NCI-H69 (cell line): ENCODE results near the gene PAPPA2.
"Not testable (repeated sequence)": the region's sequence is repeated elsewhere in the genome, so short reads cannot be mapped to it uniquely, and the experiment has no call there.

Experiments used
- DNase-seq: peaks from one replicate; lab custom pipeline; 2025; lab: John Stamatoyannopoulos, UW

PAPPA2 gene

DNA sequence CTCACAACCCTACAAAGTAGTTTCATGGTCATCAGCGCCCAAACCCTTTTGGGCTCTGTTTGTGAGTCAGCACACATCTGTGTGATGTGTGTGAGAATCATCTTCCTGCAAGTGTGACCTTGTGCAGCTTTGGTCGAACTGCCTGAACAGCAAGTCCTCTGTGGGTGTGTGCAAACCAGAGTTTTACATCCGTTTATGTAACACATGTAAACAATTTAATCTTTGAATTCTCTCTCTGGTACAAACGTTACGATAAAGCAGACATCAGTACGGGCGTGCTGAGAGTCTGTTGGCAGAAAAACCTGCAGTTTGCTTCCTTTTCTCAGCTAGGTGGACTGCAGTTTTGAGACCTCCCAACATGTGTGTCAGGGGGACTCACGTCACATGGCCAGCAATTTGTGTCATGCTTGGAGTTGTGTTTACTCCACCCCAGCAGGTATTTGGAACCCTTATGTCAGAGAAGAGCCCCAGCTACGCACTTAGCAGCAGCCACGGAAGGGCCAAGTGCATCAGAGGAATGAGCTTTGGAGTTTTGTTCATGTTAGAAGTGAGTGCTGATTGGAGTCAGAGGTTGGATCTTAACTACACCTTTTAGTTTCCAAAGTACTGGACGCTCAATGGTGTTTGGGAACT, 230.8 kb downstream of the PAPPA2 start:
- no peak for DNase-seq

DNA sequence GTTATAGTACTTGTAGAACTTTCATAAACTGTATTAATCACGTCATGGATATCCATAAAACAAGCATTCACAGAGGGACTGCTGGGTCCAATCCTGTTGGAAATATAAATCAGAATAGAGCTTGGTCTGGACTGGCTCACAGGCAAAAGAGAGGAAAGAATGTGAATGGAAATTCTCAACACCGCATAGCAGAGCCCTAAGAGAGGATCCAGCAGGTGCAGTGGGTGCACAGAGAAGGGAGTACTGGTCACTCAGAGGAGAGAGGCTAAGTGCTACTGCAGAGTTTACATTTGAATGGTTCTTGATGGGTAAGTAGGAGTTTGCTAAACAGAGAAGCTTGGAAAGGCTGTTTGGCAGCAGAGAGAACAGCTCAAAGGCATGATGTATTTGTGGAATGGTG, 231.7 kb downstream of the PAPPA2 start:
- DNase-seq = no peak

DNA sequence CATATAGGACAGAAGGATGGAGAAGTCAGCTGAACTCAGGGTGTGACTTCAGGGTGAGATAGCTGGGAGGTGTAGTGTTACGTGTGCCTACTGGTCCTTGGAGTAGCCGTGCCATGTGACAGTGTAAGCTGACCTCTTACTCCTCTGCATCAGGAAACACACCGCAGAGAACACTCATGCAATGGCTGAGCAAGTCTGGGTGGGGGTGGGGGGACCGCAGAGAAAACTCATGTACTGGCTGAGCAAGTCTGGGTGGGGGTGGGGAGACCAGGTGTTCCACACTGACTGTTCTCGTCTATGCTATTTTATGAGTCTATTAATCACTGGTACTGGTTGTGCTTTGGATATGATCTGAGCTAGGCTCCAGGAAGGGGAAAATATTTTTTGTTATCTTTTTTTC, 233.1 kb downstream of the PAPPA2 start:
- no peak for DNase-seq

DNA sequence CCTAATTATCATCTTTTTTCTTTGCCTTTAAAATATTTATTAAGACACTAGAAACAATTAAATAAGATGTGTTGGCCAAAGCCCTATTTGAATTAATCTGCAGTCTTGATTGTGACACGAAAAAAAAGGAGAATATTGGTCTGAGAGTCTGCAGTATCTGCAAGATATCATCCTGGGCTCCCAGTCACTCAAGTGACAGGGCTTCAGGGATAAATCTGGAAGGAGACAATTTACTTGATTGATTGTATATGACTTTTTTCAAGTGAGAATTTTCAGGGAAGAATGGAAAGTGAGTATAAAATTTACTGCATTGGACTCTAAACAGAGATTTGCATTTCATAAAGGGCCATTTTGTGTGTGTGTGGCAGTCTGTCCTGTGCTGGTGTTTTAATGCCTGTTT, 233.7 kb downstream of the PAPPA2 start:
- no peak for DNase-seq

DNA sequence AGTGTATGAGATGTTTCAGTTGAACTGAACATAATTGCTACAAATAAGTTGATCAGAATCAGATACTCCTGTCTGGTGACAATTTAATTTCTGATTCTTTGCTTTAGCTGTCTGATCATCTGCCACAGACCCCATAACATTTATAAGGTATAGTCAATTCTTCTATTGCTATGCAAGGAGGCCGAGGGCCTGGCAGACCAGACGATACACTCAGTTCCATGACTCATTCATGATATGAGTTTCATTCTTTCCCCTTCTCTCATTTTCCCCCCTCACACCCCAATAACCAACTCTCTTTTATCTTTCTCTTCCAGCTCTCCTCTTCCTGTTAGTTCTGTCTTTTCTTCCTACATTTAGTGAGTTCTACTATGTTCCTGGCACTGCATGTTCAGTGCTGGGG, 236.8 kb downstream of the PAPPA2 start:
- no peak for DNase-seq

DNA sequence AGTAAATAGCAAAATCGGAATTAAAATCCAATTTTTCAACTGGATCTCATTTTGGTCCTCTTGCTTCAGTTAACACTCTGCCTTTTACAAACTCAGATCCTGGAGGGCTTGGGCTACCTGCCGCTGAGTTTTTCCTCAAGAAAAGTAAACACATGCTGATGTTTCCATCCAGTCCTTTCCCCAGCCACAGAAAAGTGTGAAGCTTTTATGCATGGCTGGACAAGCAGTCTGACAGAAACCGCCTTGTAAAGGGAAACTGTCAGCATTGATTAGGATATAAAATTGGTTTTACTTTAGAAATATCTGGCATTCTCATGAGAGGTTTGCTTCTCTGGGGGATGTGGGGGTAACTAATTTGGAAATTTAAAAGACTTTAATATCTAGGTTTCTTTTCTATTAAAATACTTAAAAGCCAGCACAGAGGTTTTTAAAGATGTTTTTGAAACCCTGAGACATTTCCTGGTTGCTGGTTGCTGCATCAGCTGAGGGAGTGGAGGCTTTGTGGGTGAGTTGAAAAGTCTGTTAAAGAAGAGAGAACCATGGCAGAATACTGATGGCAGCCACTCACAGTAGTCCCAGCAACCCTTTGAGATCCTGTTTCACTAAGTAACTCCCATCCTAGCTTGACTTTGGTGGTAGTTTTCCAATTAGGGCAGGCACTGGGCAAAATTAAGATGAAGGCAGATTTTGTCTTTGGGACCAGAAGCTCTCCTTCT, 238.3 kb downstream of the PAPPA2 start:
- DNase-seq = no peak

DNA sequence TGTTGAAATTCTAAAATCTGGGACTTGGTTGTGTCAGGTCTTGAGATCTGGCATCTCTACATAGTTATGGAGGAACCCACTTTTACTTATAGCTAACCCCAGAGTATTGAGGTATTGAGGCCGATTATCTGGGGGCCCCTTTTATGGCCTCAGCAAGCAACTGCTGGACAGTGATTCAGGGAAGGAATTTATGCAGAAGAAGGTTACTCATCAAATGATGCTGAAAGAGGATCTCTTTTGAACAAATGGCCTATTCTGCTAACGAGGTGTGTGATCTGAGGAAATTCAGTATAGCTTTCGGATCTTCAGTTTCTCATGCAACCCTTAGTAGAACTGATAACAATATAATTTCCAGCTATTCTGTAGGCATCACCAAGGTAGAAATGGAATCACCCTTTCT, 239.9 kb downstream of the PAPPA2 start:
- DNase-seq = no peak

DNA sequence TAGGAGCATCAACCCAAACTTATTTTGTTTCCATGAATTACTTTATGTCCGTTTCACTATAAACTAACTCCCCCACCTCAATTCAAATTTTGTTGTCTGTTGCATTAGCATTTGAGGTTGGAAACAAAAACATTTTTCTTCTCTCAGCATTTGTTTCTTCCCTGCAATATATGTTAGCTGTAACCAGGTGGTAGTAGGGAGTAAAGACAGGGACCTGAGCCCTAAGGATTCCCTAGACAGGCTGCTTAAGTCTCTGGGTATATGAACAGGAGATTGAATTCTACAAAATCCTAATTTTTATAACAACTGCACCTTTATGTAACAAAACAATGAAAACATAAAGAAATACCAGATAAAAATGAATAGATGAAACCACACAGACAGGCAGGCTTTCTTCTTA, 242.6 kb downstream of the PAPPA2 start:
- no peak for DNase-seq

DNA sequence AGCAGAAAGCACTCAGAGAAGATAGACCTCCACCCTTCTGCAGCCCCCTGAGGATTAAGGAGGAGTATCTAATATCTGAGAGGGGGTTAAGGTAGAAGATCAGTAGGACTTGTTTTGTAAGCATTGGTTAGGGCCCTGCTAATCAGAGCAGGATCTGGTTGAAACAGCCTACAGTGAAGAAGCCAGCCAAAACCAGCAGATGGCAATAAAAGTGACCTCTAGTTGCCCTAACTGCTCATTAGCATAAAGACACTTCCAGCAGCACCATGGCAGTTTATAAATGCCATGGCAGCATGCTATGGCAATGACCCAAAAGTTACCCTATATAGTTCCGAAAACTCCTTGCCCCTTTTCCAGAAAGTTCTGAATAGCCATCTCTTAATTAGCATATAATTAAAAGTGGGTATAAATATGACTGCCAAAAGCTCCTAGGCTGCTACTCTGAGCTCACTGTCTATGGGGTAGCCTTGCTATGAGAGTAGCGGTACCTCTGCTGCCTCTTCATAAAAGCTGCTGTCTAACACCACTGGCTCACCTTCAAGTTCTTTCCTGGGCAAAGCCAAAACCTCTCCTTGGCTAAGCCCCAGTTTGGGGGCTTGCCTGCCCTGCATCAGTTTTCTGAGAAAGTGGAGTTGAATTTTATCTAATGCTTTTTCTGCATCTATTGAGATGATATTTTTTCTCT, 254.2 kb downstream of the PAPPA2 start:
- no peak for DNase-seq

DNA sequence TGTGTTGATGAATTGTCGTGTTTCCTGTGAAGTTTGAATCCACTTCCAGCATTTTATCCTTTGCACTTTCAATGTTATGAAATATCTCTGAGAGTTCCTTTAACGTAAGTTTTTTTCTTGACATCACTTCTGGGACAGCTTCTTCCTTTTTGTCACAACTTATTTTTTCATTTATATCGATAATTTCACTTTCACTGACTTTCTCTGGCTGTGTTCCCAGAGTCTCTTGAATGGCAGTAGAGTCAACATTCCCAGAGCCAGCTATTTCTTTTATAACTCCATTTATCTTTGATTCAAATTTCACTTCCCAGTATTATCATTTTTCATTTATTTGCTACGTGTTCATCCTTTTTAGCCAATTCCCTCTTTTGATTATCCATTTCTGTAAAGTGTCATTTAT, 256.5 kb downstream of the PAPPA2 start:
- DNase-seq = no peak

DNA sequence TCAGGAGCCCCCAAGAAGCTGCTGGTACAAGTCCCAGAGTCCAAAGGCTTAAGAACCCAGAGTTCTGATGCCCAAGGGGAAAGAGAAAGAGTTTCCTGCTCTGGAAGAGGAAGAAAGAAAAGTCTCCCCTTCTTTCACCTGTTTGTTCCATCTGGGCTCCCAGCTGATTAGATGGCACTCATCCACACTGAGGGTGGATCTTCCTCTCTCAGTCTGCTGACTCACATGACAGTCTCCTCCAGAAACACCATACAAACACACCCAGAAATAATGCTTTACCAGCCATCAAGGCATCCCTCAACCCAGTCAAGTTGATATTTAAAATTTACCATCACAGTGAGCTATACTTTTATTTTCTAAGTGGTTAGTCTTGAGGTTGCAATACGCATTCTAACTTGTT, 257.9 kb downstream of the PAPPA2 start:
- no peak for DNase-seq

DNA sequence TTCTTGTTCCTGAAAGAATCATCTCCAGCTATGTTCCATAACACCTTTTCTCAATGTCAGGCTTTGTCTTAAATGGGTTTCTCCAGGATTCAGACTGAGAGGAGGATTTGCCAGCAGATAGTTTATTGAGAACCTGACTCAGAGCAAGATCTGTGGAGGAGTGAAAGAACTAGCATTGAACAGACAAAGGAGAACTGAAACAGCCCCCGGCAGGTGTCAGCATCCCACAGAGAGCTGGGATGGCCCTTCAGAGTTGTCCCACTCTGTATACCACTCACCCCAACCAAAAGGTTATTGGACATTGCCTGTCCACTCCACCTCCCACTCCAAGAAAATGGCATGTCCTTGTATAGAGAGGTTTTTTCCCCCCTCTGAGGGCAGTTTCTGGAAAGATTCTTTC, 270.7 kb downstream of the PAPPA2 start:
- DNase-seq = no peak

DNA sequence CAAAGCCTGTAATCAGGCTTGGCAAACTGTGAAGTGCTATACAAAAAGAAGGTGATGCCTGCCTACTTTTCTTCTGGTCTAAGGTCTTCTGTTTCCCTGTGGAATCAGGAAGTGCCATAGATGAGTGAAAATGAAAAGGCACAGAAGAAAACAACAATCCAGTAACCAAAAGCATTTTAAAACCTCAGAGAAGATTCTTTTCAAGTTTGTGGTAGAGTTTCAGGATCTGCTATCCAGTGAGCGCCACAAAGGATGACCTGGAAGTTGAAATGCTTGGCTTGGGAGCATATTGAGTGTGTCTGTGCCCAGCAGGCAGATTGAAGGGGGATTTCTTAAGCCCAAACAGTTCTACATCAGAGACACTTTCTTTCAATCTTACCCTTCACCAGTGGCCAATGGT, 272.2 kb downstream of the PAPPA2 start:
- no peak for DNase-seq

DNA sequence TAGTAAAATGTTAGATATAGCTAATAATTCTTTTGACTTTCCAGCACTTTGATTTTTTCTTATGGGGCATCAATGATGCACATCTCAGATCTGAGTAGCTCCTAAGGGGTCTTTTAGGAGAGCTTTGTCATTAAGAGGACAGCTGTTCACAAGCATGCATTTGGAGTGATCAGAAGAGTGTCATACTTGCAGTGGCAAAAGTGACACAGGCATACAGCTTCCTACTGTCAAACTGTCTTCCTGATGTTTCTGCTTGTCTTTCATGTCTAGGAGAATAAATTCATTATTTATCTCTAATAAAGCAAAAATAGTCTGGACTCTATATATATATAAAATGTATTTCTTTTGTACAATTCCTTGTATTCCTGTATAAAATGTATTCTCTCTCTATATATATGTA, 273.0 kb downstream of the PAPPA2 start:
- no peak for DNase-seq

DNA sequence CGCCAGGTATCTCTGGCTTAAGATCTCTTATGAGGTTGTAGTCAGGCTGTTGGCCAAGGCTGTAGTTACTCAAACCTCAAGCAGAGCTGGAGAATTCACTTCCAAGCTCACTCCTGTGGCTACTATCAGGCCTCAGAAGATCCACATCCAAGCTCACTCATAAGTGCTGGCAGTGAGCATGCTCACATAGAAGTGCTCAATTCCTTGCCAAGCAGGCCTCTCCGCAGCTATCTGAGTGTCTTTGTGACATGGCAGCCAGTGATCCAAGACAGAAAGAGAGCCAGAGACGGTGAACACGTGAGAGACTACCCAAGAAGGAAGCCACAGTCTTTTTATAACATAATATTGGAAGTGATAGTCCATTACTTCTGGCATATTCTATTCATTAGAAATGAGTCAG, 278.2 kb downstream of the PAPPA2 start:
- no peak for DNase-seq

DNA sequence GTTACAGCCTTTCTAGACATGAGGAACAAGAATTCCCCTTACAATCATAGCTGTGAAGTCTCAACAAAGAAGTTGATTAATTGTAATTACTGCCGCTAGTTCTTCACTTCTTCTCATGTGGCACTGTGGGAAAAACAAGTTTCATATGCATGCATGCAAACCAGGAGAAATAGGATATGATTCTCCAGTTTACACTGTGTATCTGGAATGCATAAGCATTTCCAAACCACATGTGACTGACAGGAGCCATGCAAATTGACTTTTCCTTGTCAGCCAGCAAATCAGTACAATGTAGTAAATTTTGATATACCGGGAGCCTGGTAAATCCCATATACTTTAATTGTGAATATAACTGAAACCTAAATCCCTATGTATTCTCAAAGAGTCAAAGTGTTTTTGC, 279.3 kb downstream of the PAPPA2 start:
- no peak for DNase-seq

DNA sequence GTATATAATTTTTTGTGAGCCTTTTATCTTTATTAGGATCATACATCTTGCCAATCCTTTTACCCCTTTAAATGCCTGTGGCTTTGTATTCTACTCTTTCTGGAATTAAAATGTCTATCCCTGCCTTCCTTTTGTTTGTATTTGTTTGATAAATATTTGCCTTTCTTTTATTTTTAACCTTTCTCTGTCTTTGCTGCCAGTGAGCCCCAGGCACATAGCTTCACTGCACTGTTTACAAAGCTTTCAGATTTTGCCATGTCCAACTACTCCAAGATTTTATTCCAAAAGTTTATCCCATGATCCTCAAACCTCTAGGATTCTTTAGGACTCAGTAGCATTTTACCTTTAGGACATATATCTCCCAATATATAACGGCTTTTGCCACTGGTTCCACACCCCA, 281.2 kb downstream of the PAPPA2 start:
- no peak for DNase-seq

DNA sequence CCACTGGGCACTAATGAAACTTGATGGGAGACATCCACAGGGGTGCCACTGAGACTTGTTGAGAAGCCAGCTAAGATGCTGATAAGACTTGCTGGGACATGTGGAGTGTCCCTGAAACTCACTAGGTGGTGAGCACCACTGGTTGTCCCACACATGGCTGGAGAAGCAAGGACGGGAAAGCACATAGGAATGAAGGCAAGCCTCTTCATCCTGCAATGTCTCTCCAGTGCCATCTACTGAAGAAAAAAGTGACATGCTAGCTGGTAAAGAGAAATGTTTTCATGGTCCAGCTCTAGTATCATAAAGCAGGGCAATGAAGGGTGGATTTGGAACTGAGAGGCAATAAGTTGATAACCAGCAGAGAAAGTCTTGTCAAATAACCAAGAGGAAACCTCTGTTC, 283.0 kb downstream of the PAPPA2 start:
- no peak for DNase-seq

DNA sequence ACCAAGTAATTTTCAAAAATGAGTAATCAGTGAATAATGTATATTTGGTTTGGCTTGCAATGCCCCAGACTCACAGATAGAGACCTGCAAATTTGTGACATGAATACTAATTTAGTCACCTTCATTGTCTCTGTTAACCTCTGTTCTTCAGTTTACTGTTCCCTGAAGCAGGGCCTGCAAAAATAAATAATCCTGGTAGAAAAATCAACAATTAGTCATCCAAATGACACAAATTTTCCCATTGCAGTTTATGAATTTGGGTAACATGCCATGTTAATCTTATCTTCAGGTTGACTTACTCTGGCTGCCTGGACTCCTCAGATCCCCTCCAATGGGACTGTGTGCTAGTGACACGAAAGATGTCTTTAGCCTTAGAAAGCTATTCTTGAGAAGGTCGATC, 289.5 kb downstream of the PAPPA2 start:
- no peak for DNase-seq

DNA sequence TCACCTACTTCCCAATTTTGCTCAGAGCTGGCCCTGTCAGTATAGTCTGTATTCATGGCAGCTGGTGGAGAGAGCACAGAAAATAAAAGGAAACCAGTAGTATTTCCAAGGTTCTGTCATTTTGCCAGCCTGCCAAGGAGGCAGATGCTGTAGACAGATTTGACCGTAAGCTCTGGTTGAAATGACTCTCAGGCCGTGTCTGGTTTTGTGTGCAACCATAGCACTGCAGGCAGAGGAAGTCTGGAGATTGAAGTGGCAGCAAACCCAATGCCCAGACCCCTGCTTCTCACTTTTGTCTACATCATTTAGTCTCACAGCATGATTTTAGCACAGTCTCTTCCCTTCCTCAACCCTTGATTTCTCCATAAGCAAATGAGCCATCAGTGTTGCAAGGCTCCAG, 291.7 kb downstream of the PAPPA2 start:
- no peak for DNase-seq

DNA sequence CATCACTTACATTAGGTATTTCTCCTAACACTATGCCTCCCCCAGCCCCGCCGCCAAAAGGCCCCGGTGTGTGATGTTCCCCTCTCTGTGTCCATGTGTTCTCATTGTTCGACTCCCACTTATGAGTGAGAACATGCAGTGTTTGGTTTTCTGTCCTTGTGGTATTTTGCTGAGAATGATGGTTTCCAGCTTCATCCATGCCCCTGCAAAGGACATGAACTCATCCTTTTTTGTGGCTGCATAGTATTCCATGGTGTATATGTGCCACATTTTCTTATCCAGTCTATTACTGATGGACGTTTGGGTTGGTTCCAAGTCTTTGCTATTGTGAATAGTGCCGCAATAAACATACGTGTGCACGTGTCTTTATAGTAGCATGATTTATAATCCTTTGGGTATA, 293.8 kb downstream of the PAPPA2 start:
- not testable (repeated sequence) for DNase-seq

DNA sequence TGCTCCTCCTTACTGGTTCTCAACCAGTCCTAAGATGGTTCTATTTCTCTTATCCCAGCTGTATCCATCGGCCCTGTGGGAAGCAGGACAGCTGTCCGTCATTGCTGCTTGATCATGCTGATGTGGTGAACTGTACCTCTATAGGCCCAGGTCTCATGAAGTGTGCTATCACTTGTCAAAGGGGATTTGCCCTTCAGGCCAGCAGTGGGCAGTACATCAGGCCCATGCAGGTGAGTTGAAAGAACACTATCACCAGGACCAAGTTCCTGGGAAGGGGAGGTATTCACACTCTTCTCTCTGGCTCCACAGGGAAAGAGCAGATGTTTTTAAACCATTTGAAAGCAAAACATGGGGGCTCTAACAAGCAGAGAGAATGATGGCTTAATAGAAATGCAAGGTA, 302.6 kb downstream of the PAPPA2 start:
- no peak for DNase-seq

DNA sequence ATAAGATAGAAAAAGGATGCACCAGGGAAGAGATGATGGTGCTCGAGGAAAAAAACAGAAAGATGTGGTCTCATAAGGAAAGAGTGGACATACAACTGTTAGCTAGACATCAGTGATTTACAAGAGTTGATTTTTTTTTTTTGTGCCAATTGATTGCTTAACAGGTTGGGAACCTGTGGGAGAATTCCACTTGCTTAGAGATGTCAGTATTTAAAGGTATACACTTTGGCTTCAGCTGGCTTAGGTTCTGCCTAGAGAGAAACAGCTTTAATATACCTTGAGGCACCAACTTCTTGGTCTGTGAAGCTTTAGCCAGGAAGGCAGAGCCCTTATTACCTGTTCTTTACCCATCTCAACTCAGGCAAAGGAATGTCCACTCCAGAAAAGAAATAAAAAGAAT, 303.8 kb downstream of the PAPPA2 start:
- no peak for DNase-seq

DNA sequence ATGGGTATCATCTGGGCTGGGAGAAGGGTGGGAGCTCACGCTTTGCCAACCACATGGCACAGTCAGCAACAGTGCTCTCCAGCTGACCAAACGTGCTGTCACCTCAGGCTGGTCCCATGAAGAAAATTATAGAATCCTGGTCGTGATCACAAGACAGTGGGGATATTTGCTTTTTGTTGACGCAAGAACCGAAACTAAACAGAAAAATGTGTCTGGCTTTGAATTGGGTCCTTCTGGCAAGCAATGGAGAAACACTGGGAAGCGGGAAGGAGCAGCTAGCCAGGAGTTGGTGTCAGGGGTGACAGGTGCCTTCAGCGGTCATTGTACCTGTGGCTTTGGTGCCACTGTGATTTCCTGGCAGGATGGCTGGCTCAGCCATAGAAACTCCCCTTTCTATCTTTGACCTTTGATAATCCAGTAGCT, 304.8 kb downstream of the PAPPA2 start:
- no peak for DNase-seq
